ENCODE measurements around the gene FOXO3.
"Not testable (repeated sequence)": the region's sequence is repeated elsewhere in the genome, so short reads cannot be mapped to it uniquely, and the experiment has no call there.

Gene FOXO3

GRCh38 chr6:108665495-108666196 lies 104.9 kb downstream of the FOXO3 start:
- DNase-seq = no peak

DNA sequence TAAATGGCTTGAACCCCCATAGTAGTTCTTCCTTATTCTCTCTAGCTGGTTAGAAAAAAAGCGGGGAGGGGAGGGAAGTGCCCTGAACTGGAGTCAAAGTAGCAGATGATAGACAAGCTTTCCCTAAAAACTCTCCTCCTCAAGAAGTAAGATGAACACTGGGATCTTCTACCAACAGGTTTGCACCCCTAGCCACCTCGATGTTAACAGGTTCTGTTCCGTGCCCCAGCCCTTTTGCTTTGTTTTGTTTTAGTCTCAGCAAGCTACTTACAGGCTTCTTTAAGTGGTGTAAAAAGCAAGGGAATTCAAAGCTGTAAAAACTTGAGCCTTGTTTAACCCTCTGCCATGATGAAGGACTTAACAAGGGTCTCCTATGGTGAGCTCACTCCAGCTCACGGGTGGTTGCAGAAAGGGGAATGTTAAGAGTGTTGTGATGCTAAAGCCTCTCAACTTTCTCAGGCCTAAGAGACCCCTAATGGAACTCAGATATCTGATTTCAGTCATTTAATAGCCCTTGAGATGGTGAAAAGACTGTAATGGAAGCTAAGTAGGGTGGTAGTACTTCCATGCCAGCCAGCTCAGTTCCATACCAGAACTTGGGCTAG lies 106.0 kb downstream of the FOXO3 start:
- no peak for DNase-seq

GRCh38 chr6:108667993-108668392 lies 107.3 kb downstream of the FOXO3 start:
- no peak for DNase-seq

- no peak for DNase-seq
Observed at GRCh38 chr6:108669673-108670072, 109.0 kb downstream of the FOXO3 start.

DNA sequence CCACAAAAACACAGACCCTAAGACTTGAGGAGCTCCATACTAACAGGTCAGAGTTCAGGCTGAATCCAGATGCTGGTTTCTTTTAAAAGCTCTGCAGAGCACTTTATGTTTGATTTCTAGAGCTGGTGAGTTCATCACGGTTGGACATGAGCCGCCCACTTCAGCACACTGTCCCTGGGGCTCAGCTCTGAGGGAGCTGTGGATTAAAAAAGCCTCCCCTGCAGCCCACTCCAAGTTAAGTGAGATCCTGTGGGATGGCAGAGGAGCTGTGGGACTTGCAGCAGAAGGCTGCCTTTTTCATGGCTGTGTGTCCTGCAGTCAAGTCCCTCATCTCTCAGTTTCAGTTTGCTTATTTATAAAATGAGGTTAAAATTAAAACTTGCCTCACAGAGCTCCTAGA lies 110.5 kb downstream of the FOXO3 start:
- DNase-seq = no peak

DNA sequence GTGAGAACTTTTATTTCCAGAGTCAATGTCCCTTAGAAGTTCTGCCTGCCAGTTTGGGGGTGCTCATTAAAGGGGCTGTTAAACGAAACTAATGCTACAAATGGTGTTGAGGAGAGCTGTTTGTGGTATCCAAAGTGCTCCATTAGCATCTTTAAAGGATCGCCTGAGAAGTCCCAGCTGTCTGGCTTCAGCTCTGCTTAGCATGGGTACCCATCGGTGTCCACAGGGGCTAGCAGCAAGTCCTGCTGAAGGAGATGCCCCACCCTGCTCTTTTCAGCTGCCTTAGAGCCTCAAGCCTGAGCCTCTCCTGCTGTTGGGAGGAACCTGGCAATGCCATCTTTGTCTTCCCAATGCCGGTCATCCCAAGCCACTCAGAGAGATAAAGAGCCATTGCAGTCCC lies 111.1 kb downstream of the FOXO3 start:
- no peak for DNase-seq

GRCh38 chr6:108672641-108673040 lies 111.9 kb downstream of the FOXO3 start:
- DNase-seq = no peak

GRCh38 chr6:108673153-108673552 lies 112.4 kb downstream of the FOXO3 start:
- DNase-seq = no peak

DNA sequence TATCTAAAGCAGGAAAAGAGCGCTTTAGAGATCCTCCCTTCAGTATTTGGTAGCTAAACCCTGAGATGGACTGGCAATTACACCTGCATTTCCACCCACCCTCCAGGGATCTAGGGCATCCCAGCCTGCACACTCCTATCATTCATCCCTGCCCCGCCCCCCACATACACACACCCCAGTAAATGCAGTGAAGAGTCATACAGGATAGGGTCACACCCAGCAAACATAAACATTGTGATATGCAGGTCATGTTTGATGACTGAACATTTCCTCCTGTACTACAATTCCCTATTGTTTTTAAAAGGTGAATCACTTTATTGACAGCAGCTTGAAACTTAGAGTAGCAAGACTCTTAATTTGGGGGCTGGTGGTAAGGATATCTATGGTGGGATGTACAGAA lies 112.9 kb downstream of the FOXO3 start:
- DNase-seq = no peak

- no peak for DNase-seq
Observed at GRCh38 chr6:108675226-108676200, 114.8 kb downstream of the FOXO3 start.

DNA sequence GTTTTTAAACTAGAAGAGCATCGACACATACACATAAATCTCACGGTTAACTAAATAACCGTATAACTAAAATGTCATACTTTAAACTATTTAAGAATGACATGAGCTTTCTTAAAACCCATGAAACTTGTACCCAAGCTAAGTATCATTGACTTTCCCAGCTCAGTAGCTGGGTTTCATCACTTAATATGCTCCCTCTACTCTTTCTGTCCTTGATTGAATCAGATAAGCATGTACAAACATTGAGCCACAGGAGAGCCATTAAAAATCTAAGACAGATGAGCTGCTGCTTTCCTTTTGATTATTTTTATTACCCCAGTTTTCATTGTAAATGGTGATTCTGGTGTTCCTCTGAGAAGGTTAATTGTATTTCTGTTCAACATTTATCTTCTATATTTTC lies 115.8 kb downstream of the FOXO3 start:
- DNase-seq = no peak

DNA sequence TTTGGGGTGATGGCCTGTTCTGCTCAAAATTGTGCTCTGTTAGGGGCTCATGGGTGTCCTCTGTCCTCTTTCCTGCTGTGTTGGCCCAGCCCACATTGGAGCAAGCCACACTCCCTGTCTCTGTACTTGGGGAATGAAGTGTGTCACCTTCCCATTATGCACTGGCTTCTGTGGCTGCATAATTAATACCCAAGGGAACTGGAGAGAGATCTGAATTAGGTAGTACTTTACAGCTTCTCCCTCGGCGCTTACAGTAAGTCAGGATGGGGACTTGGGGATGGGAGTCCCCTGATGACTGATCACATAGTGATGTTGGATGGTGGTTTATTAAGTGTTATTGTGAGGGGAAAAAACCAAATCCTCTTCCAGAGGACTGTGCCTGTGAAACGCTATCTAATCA lies 116.6 kb downstream of the FOXO3 start:
- no peak for DNase-seq

DNA sequence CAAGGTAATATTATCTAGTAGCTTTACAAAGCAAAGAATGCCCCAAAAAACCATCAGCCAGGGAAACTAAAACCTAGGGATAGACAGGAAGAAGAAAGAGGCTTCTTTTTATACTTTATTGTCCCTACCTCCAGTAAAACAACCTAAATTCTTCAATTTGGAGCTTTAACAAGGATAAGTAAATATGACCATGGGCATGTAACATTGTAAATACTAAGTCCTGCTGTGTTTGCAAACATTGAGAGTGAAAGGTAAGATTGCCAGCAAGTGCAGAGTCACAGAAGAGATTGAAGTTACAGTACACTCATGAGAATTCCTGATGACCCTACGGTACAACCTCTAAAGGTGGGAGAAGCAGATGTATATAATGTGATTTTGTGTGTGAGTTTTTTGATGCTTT lies 117.2 kb downstream of the FOXO3 start:
- no peak for DNase-seq

GRCh38 chr6:108680314-108680713 lies 119.6 kb downstream of the FOXO3 start:
- not testable (repeated sequence) for DNase-seq

DNA sequence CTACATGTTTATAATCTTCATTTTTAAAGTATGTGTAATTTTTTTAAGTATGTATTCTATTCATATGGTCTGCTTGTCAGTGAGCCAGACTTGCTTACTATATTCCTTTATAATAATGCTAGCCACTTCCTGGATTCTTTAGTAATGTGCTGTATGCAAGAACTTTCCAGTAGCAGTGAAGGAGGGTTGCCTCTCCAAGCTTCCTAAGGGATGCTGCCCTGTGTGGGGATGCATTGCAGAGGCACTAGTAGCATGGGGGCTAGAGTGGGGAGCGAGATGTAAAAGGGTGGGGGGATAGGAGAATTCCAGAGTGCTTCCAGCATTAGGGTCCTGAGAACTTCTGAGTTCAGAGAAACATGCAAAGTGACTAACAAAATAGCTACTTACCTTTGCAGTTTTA lies 121.0 kb downstream of the FOXO3 start:
- not testable (repeated sequence) for DNase-seq

GRCh38 chr6:108682383-108683119 lies 121.8 kb downstream of the FOXO3 start:
- not testable (repeated sequence) for DNase-seq

GRCh38 chr6:108683976-108684375 lies 123.3 kb downstream of the FOXO3 start:
- DNase-seq = not testable (repeated sequence)

- no peak for DNase-seq
Observed at GRCh38 chr6:108684771-108685329, 124.1 kb downstream of the FOXO3 start.

DNA sequence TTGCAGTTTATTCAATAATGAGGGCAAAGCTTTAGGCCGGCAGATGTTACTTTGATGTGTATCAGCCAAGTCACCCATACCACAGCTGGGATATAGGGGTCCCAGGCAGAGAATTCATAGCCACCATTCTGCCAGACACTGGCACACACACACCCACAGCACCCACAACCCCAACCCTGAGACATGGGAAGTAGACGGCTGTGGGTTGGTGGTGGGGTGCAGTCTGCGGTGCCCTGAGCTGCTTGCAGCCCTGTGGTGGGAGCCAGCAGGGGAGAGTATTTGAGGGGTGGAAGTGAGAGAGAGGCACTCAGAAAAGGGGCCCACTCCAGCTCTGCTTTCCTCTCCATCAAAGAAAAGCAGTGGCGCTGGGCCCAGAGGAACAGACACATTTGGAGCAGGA lies 125.3 kb downstream of the FOXO3 start:
- DNase-seq = no peak

- no peak for DNase-seq
Observed at GRCh38 chr6:108686896-108687295, 126.2 kb downstream of the FOXO3 start.

GRCh38 chr6:108687921-108688320 lies 127.2 kb downstream of the FOXO3 start:
- DNase-seq = no peak

Measured in T-helper 9 cell (primary cell).